ENCODE measurements around the gene BCL2L14. TPM values are rescaled to one million over a fixed set of nuclear protein-coding genes. Genes with fewer than 3 reads are reported as not detected.

BCL2L14 gene
- total and polyA plus RNA-seq, 2 donors (not counting 1 experiment from before 2014, with no cell fraction given): 0.04 TPM; not detected in 1

- POLR2A ChIA-PET: no interaction called here
- no peak overlapping the region for H3K9ac ChIP-seq (ENCODE audit: low read length)
- H3K4me2 ChIP-seq (replicated peaks; ENCODE audit: low read depth, low read length, poor library complexity, severe bottlenecking): no peak overlapping the region
- H3K9me3 ChIP-seq (ENCODE audit: control extremely low read depth in 1 of 3, control insufficient read depth in 2 of 3, insufficient read depth in 1 of 3, low read length in 2 of 3): no peaks in the 10 kb centered on the region
- DNase-seq: no peak
- Mint-ChIP-seq H3K4me3 (no peak overlapping the region), H3K27me3 (peaks cover 9% of the 10 kb centered on the region), H3K9me3 (ENCODE audit: insufficient read depth) (no peaks in the 10 kb centered on the region), H3K27ac (no peak overlapping the region), H3K4me1 (peaks cover 15% of the 10 kb centered on the region)
- TF ChIP-seq EZH2 (IDR thresholded peaks at IDR 0.05; ENCODE audit: borderline replicate concordance, insufficient read depth, low read depth, low read length, poor library complexity, severe bottlenecking) (no peak), CTCF (IDR thresholded peaks at IDR 0.05) (no peak)
- no peaks in the 10 kb centered on the region for H4K20me1 ChIP-seq (ENCODE audit: control insufficient read depth, insufficient read depth, low read length, poor library complexity, severe bottlenecking)
- H3K27me3 ChIP-seq (replicated peaks in 1 of 4; ENCODE audit: control extremely low read depth in 1 of 4, control insufficient read depth in 3 of 4, insufficient read depth in 4 of 4, low read length in 3 of 4): peaks cover 0 to 5% (median 0%) of the 10 kb centered on the region in 4 experiments
- H3K79me2 ChIP-seq (ENCODE audit: control insufficient read depth, insufficient read depth, low read length): no peaks in the 10 kb centered on the region
- CTCF ChIA-PET: interaction anchor here (0.7 kb wide), 1 partner anchor 1302 kb away, joined by 3 read pairs; no protein-coding TSS in a partner anchor
- ATAC-seq (ENCODE audit: low read depth): no peak
- no peak overlapping the region for H3K4me3 ChIP-seq (ENCODE audit: control extremely low read depth in 1 of 5, extremely low read depth in 1 of 5, insufficient read depth in 1 of 5, low read depth in 2 of 5, low read length in 4 of 5)
- H3K36me3 ChIP-seq (replicated peaks in 1 of 2; ENCODE audit: control extremely low read depth in 1 of 2, control insufficient read depth in 1 of 2, extremely low read depth in 1 of 2, insufficient read depth in 2 of 2, low read length in 1 of 2): no peaks in the 10 kb centered on the region
- no peak overlapping the region for H2AFZ ChIP-seq (ENCODE audit: insufficient read depth, low read depth, low read length, poor library complexity, severe bottlenecking)
- intact Hi-C loops (cut with micrococcal nuclease): no loop called here
- 90% methylated on average over 8 of the region's 14 CpGs for WGBS (ENCODE audit: insufficient coverage)
- H3K27ac ChIP-seq (ENCODE audit: low read length in 2 of 2): no peak overlapping the region
- peaks cover 11 to 19% of the 10 kb centered on the region in 2 donors for H3K4me1 ChIP-seq (ENCODE audit: control insufficient read depth in 2 of 2, insufficient read depth in 2 of 2, low read length in 2 of 2)
These were observed 754 bp upstream of the BCL2L14 start for GRCh38 chr12:12069821-12070548.

- Histone ChIP-seq H2AFZ (ENCODE audit: insufficient read depth, low read depth, low read length, poor library complexity, severe bottlenecking) (peak overlapping the region; percentile 65), H3K4me2 (replicated peaks; ENCODE audit: low read depth, low read length, poor library complexity, severe bottlenecking) (peak overlapping the region; percentile 58), H3K27ac (ENCODE audit: low read length in 2 of 2) (no peak overlapping the region), H3K36me3 (replicated peaks in 1 of 2; ENCODE audit: control extremely low read depth in 1 of 2, control insufficient read depth in 1 of 2, extremely low read depth in 1 of 2, insufficient read depth in 2 of 2, low read length in 1 of 2) (no peaks in the 10 kb centered on the region), H3K9ac (ENCODE audit: low read length) (no peak overlapping the region), H3K4me1 (ENCODE audit: control insufficient read depth in 2 of 2, insufficient read depth in 2 of 2, low read length in 2 of 2) (peaks cover 11 to 19% of the 10 kb centered on the region in 2 donors), H3K9me3 (ENCODE audit: control extremely low read depth in 1 of 3, control insufficient read depth in 2 of 3, insufficient read depth in 1 of 3, low read length in 2 of 3) (no peaks in the 10 kb centered on the region), H3K79me2 (ENCODE audit: control insufficient read depth, insufficient read depth, low read length) (no peaks in the 10 kb centered on the region), H4K20me1 (ENCODE audit: control insufficient read depth, insufficient read depth, low read length, poor library complexity, severe bottlenecking) (no peaks in the 10 kb centered on the region), H3K27me3 (replicated peaks in 1 of 4; ENCODE audit: control extremely low read depth in 1 of 4, control insufficient read depth in 3 of 4, insufficient read depth in 4 of 4, low read length in 3 of 4) (peaks cover 0 to 5% (median 0%) of the 10 kb centered on the region in 4 experiments), H3K4me3 (ENCODE audit: control extremely low read depth in 1 of 5, extremely low read depth in 1 of 5, insufficient read depth in 1 of 5, low read depth in 2 of 5, low read length in 4 of 5) (peak overlapping the region in 1 of 5 experiments; percentile 0)
- Mint-ChIP-seq H3K4me1 (peaks cover 15% of the 10 kb centered on the region), H3K4me3 (peak overlapping the region; percentile 7), H3K9me3 (ENCODE audit: insufficient read depth) (no peaks in the 10 kb centered on the region), H3K27ac (no peak overlapping the region), H3K27me3 (peaks cover 18% of the 10 kb centered on the region)
- ChIA-PET CTCF (no interaction called here), POLR2A (no interaction called here)
- intact Hi-C loops (cut with micrococcal nuclease): no loop called here
- WGBS (ENCODE audit: insufficient coverage): 61% methylated on average over 19 of the region's 21 CpGs
- ATAC-seq (ENCODE audit: low read depth): no peak
- TF ChIP-seq EZH2 (IDR thresholded peaks at IDR 0.05; ENCODE audit: borderline replicate concordance, insufficient read depth, low read depth, low read length, poor library complexity, severe bottlenecking) (no peak), CTCF (IDR thresholded peaks at IDR 0.05) (no peak)
- DNase-seq: peak; percentile 40
These were observed 1.5 kb downstream of the BCL2L14 start for GRCh38 chr12:12072064-12072760.

All from B cell (primary cell).